GM03348 (cell line): ENCODE measurements around the gene MLLT10.

ENCODE experiments used
- DNase-seq: peaks from one replicate; pipeline ENCODE4 v3.0.0; 2012; ENCODE audit warnings: low spot score

MLLT10 gene

GRCh38 chr10:21791276-21791675 is 257.2 kb downstream of the MLLT10 start:
- DNase-seq: no peak
